ENCODE data around the gene KDM2B. TPM values are rescaled to one million over a fixed set of nuclear protein-coding genes. Genes with fewer than 3 reads are reported as not detected.

Gene KDM2B
- total and polyA plus RNA-seq, 2 of the 8 experiments (the other 6 are each of a cell fraction or from before 2014, with no cell fraction given), result 111 to 162 TPM

DNA sequence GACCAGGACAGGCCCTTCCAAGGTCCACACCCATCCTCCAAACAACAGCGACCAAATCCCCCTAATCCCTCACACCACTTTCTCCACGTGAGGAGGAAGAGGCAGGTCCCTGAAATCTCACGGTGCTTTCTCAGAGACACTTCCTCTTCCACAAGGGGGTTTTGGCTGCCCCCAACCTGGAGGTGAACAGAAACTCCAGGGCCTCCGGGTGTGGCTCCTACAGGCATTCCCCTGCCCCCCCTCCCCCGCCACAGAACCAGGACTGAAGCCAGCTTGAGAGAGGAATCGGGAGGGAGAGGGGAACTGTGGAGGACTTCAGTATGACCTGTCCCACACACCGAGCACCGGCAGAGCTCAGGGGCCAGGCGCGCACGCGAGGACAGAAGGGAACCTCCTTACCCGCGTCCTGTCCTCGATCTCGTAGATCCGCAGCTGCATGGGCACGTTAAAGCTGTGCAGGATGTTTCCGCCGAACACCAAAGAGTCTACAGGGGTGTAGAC is 60.2 kb downstream of the KDM2B start (continued):
- TF ChIP-seq ZNF274 (IDR thresholded peaks at IDR 0.05; ENCODE audit: borderline replicate concordance, extremely low read depth, low read length) (no peak), MAFK (IDR thresholded peaks at IDR 0.05; ENCODE audit: low read depth, low read length) (no peak), YY1 (IDR thresholded peaks at IDR 0.05; ENCODE audit: low read depth, low read length) (no peak), SP1 (IDR thresholded peaks at IDR 0.05; ENCODE audit: low read depth, low read length) (no peak), SIRT6 (IDR thresholded peaks at IDR 0.05; ENCODE audit: low read length) (no peak)
